Hepatocyte (in vitro differentiated cells): ENCODE results near the gene RPRD2. TPM values are rescaled to one million over a fixed set of nuclear protein-coding genes. Genes with fewer than 3 reads are reported as not detected.

Source experiments
- DNase-seq: peaks from one replicate; pipeline ENCODE4 v3.0.0-alpha.2; 2016; ENCODE audit warnings: low spot score
- H2AFZ ChIP-seq: fragments of 200-600 bp; sonication (generic); 2 replicates; pipeline ENCODE4 v1.6.0; 2016; ENCODE audit warnings: antibody characterized with exemption, mild to moderate bottlenecking
- H3K27ac ChIP-seq: fragments of 200-600 bp; sonication (generic); 2 replicates; pipeline ENCODE4 v1.5.1; 2016; ENCODE audit warnings: mild to moderate bottlenecking
- H3K27me3 ChIP-seq: fragments of 200-600 bp; sonication (generic); 2 replicates; pipeline ENCODE4 v1.6.1; 2016
- H3K36me3 ChIP-seq: fragments of 200-600 bp; sonication (generic); replicated peaks from 2 replicates; pipeline ENCODE4 v1.5.1; 2016; ENCODE audit warnings: low read depth; ENCODE audit not compliant: insufficient read depth
- H3K4me1 ChIP-seq: fragments of 200-600 bp; sonication (generic); 2 replicates; pipeline ENCODE4 v1.5.1; 2016; ENCODE audit warnings: mild to moderate bottlenecking, moderate library complexity; ENCODE audit not compliant: insufficient read depth
- H3K4me2 ChIP-seq: fragments of 200-600 bp; sonication (generic); 2 replicates; pipeline ENCODE4 v1.6.0; 2016
- H3K4me3 ChIP-seq: fragments of 200-600 bp; sonication (generic); 2 replicates; pipeline ENCODE4 v1.5.1; 2016; ENCODE audit warnings: mild to moderate bottlenecking
- H3K79me2 ChIP-seq: fragments of 200-600 bp; sonication (generic); 2 replicates; pipeline ENCODE4 v1.6.0; 2017; ENCODE audit warnings: mild to moderate bottlenecking
- H3K9me2 ChIP-seq: fragments of 200-600 bp; sonication (generic); replicated peaks from 2 replicates; pipeline ENCODE4 v1.6.0; 2017; ENCODE audit warnings: mild to moderate bottlenecking; ENCODE audit not compliant: insufficient read depth
- H3K9me3 ChIP-seq: fragments of 200-600 bp; sonication (generic); 2 replicates; pipeline ENCODE4 v1.5.1; 2016; ENCODE audit warnings: low read depth, mild to moderate bottlenecking
- H4K20me1 ChIP-seq: fragments of 200-600 bp; sonication (generic); 2 replicates; pipeline ENCODE4 v1.6.0; 2016; ENCODE audit warnings: mild to moderate bottlenecking; ENCODE audit not compliant: insufficient read depth, poor library complexity, severe bottlenecking
- CTCF ChIP-seq: fragments of 200-600 bp; sonication (generic); IDR thresholded peaks from 2 replicates; pipeline ENCODE4 v1.5.1; 2016; ENCODE audit warnings: antibody characterized with exemption, mild to moderate bottlenecking; ENCODE audit not compliant: poor library complexity
- EZH2 ChIP-seq: fragments of 200-600 bp; sonication (generic); IDR thresholded peaks from 2 replicates; pipeline ENCODE4 v1.6.1; 2016; ENCODE audit warnings: antibody characterized with exemption, mild to moderate bottlenecking, borderline replicate concordance
- EZH2phosphoT487 ChIP-seq: fragments of 200-600 bp; sonication (generic); IDR thresholded peaks from one replicate; pipeline ENCODE4 v1.6.1; 2018; ENCODE audit warnings: antibody characterized with exemption, mild to moderate bottlenecking, low read depth, moderate library complexity; ENCODE audit not compliant: unreplicated experiment, severe bottlenecking
- WGBS: methylation state at CpG from one replicate; pipeline ENCODE4 v1.1.6; 2016; ENCODE audit warnings: low lambda C conversion rate; ENCODE audit errors: missing lambda C conversion rate; 5-methylcytosine and 5-hydroxymethylcytosine counted together
- polyA plus RNA-seq: library from polyadenylated mRNA; unstranded; fragments of >200 nt; fragmentation: Nextera tagmentation; extraction: Ambion mirVana; gene quantifications from 2 replicates; pipeline ENCODE4 v1.2.1, GENCODE V29; 2016
- total RNA-seq: library from RNA; depleted of rRNA; stranded (reverse); fragments of >200 nt; gene quantifications from 2 replicates; pipeline ENCODE4 v1.2.3, GENCODE V29; 2014

The RPRD2 gene
- total and polyA plus RNA-seq, 2 experiments from 2014 or later, result 16.5 to 18.8 TPM

- H4K20me1 ChIP-seq, result peaks cover 21% of the 10 kb centered on the region
- H3K27ac ChIP-seq, result no peak overlapping the region
- H3K4me2 ChIP-seq, result no peak overlapping the region
- H3K9me3 ChIP-seq, result no peaks in the 10 kb centered on the region
- no peak overlapping the region for H3K4me3 ChIP-seq
- H3K27me3 ChIP-seq, result no peaks in the 10 kb centered on the region
- H3K9me2 ChIP-seq, result no peaks in the 10 kb centered on the region
- no peak for DNase-seq
- no peaks in the 10 kb centered on the region for H3K4me1 ChIP-seq
- H2AFZ ChIP-seq, result no peak overlapping the region
- H3K79me2 ChIP-seq, result peaks cover 77% of the 10 kb centered on the region
- no peak for TF ChIP-seq CTCF
- no peak for TF ChIP-seq EZH2
- TF ChIP-seq EZH2phosphoT487, result no peak
- 95% methylated on average over 3 of the region's 3 CpGs for WGBS
- no peaks in the 10 kb centered on the region for H3K36me3 ChIP-seq
These were observed 51.9 kb downstream of the RPRD2 start for GRCh38 chr1:150415800-150416199.

- Histone ChIP-seq H2AFZ (no peak overlapping the region), H4K20me1 (peaks cover 3% of the 10 kb centered on the region), H3K4me1 (no peaks in the 10 kb centered on the region), H3K9me3 (no peaks in the 10 kb centered on the region), H3K9me2 (no peaks in the 10 kb centered on the region), H3K79me2 (peaks cover 58% of the 10 kb centered on the region), H3K4me3 (no peak overlapping the region), H3K36me3 (no peaks in the 10 kb centered on the region), H3K4me2 (no peak overlapping the region), H3K27ac (no peak overlapping the region), H3K27me3 (no peaks in the 10 kb centered on the region)
- TF ChIP-seq CTCF (no peak), EZH2phosphoT487 (no peak), EZH2 (no peak)
- 94% methylated on average over 5 of the region's 5 CpGs for WGBS
- no peak for DNase-seq
These were observed 56.8 kb downstream of the RPRD2 start for GRCh38 chr1:150420560-150421265.

- Histone ChIP-seq H3K4me1 (no peaks in the 10 kb centered on the region), H4K20me1 (no peaks in the 10 kb centered on the region), H3K27me3 (no peaks in the 10 kb centered on the region), H2AFZ (no peak overlapping the region), H3K36me3 (no peaks in the 10 kb centered on the region), H3K79me2 (peaks cover 53% of the 10 kb centered on the region), H3K27ac (no peak overlapping the region), H3K4me2 (no peak overlapping the region), H3K9me2 (no peaks in the 10 kb centered on the region), H3K9me3 (no peaks in the 10 kb centered on the region), H3K4me3 (no peak overlapping the region)
- TF ChIP-seq EZH2phosphoT487 (no peak), EZH2 (no peak), CTCF (no peak)
- DNase-seq, result no peak
- 94% methylated on average over 2 of the region's 2 CpGs for WGBS
These were observed 58.6 kb downstream of the RPRD2 start for GRCh38 chr1:150422541-150422940.
